ENCODE data around the gene TRAPPC5.

DNA sequence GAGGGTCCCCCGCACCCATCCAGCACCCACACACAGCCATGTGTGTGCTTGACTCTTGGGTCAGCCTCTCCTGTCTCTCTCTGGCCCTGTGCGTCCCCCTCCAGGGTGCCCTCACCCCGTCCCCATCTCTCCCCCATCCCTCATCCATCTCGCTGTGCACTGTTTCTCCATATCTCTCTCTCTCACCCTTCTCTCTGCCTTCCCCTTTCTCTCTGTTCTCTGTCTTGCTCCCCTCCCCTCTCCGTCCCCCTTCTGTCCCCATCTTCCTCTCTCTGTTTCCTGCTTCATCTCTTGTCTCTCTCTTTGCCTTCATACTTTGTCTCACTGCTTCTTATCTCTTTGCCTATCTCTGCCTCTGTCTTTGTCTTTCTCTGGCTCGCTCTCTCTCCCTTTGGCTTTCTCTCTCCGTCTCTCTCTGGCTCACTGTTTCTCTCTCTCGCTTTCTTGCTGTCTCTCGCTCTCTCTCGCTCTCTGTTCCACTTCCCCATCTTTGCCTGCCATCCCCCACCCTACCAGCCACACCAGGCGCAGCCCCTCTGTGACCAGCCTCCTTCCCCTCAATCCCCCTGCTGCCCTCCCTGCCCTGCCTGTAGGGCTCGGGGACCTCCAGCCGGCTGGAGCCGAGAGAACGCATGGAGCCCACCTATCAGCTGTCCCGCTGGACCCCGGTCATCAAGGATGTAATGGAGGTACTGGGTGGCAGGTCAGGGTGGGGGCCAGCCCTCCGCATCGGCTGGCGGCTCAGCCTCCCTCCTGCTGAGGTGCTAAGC lies 34.8 kb upstream of the TRAPPC5 start:
- TF ChIP-seq POLR2A (IDR thresholded peaks at IDR 0.05) (no peak), CTCF (IDR thresholded peaks at IDR 0.05) (no peak)

Measured in right lobe of liver (tissue), 4 donors.